ENCODE data around the gene SMIM24.

Gene SMIM24

DNA sequence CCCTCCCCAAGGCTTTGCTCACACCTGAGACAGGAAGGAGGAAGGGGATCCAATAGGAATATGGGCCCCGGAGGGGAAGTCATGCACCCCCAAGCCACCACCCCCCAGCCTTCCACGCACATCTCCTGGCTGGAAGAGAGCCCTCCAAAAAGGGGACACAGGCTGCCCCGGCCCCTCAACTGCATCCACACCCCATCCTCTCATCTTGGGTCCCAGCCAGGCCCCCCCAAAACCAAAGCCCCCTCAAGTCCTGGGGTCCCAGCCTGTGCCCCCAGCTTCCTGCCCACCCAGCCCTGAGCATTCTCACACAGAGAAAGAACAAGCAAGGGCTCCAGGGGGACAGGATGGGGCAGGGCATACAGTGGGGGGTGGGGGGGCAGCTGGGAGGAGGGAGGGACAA lies 12.1 kb downstream of the SMIM24 start:
- no peak for TF ChIP-seq EZH2 (IDR thresholded peaks at IDR 0.05; ENCODE audit: borderline replicate concordance, low read depth, low read length, severe bottlenecking)
- TF ChIP-seq, protein P1, sequence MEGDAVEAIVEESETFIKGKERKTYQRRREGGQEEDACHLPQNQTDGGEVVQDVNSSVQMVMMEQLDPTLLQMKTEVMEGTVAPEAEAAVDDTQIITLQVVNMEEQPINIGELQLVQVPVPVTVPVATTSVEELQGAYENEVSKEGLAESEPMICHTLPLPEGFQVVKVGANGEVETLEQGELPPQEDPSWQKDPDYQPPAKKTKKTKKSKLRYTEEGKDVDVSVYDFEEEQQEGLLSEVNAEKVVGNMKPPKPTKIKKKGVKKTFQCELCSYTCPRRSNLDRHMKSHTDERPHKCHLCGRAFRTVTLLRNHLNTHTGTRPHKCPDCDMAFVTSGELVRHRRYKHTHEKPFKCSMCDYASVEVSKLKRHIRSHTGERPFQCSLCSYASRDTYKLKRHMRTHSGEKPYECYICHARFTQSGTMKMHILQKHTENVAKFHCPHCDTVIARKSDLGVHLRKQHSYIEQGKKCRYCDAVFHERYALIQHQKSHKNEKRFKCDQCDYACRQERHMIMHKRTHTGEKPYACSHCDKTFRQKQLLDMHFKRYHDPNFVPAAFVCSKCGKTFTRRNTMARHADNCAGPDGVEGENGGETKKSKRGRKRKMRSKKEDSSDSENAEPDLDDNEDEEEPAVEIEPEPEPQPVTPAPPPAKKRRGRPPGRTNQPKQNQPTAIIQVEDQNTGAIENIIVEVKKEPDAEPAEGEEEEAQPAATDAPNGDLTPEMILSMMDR (IDR thresholded peaks at IDR 0.05; ENCODE audit: borderline replicate concordance, extremely low read depth, low read length, poor library complexity, severe bottlenecking), result no peak
- ATAC-seq (ENCODE audit: insufficient read depth, low read depth), result no peak
- H3K4me1 ChIP-seq (ENCODE audit: insufficient read depth, low read length), result no peaks in the 10 kb centered on the region
- no peak overlapping the region for H3K27ac ChIP-seq (ENCODE audit: low read length)
- no peak overlapping the region for H2AFZ ChIP-seq (ENCODE audit: low read depth, low read length)
- H3K9me3 ChIP-seq (ENCODE audit: insufficient read depth, low read length, severe bottlenecking), result peaks cover 4% of the 10 kb centered on the region
- peaks cover under 1% of the 10 kb centered on the region for H3K36me3 ChIP-seq (ENCODE audit: insufficient read depth, low read length)
- H3K4me3 ChIP-seq (ENCODE audit: low read depth in 1 of 2, low read length in 2 of 2), result no peak overlapping the region
- no peak for DNase-seq
- no peaks in the 10 kb centered on the region for H3K27me3 ChIP-seq (ENCODE audit: insufficient read depth, low read length, poor library complexity)
- H3K79me2 ChIP-seq (ENCODE audit: insufficient read depth, low read length), result no peaks in the 10 kb centered on the region
- no peak overlapping the region for H3K4me2 ChIP-seq (ENCODE audit: insufficient read depth, low read length)
- H3K9ac ChIP-seq (ENCODE audit: low read depth, low read length), result no peak overlapping the region
- H4K20me1 ChIP-seq (ENCODE audit: insufficient read depth, low read length), result 0 out of 2 replicates have a peak, but pooled peaks cover 5% of the 10 kb centered on the region

DNA sequence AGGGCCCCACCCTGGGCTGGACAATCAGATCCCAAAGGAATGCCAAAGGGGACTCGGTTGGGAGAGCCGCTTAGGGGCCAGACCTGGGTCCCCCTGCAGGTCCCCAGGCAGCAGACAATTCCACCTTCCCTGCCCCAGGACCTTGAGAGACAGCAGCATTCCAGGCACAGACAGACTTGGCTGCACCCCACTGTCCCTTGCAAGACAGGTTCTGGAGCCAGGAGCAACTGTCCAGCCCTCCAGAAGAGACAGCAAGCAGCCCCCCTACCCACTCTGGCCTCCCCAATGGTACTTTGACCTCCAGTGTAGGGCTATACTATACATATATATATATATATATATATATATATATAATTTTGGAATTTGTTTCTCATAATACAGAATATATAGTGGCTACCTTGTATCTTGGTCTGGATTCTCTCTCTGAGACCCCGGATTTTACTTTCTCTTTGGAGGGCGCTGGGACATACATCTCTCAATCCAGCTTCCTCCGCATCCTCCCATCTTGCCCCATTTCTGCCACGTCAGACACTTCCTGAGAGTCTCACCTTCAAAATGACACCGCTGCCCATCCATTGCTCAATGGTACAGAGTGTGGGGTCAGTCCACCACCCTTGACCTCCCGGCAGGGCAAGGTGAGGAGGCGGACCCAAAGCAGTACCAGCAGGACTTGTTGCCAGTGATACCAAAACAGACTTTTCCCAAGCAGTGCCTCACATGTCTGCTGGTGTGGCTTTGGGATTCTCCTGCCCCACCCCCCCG lies 12.7 kb downstream of the SMIM24 start:
- H3K27ac ChIP-seq (ENCODE audit: low read length), result no peak overlapping the region
- no peaks in the 10 kb centered on the region for H3K79me2 ChIP-seq (ENCODE audit: insufficient read depth, low read length)
- H3K4me1 ChIP-seq (ENCODE audit: insufficient read depth, low read length), result no peaks in the 10 kb centered on the region
- TF ChIP-seq EZH2 (IDR thresholded peaks at IDR 0.05; ENCODE audit: borderline replicate concordance, low read depth, low read length, severe bottlenecking), result no peak
- TF ChIP-seq, protein P1 (IDR thresholded peaks at IDR 0.05; ENCODE audit: borderline replicate concordance, extremely low read depth, low read length, poor library complexity, severe bottlenecking), result no peak
- H4K20me1 ChIP-seq (ENCODE audit: insufficient read depth, low read length), result 0 out of 2 replicates have a peak, but pooled peaks cover 5% of the 10 kb centered on the region
- no peak overlapping the region for H3K4me3 ChIP-seq (ENCODE audit: low read depth in 1 of 2, low read length in 2 of 2)
- DNase-seq, result no peak
- peaks cover 4% of the 10 kb centered on the region for H3K9me3 ChIP-seq (ENCODE audit: insufficient read depth, low read length, severe bottlenecking)
- no peak overlapping the region for H2AFZ ChIP-seq (ENCODE audit: low read depth, low read length)
- H3K9ac ChIP-seq (ENCODE audit: low read depth, low read length), result no peak overlapping the region
- no peak for ATAC-seq (ENCODE audit: insufficient read depth, low read depth)
- no peak overlapping the region for H3K4me2 ChIP-seq (ENCODE audit: insufficient read depth, low read length)
- no peaks in the 10 kb centered on the region for H3K27me3 ChIP-seq (ENCODE audit: insufficient read depth, low read length, poor library complexity)
- H3K36me3 ChIP-seq (ENCODE audit: insufficient read depth, low read length), result peaks cover 5% of the 10 kb centered on the region

DNA sequence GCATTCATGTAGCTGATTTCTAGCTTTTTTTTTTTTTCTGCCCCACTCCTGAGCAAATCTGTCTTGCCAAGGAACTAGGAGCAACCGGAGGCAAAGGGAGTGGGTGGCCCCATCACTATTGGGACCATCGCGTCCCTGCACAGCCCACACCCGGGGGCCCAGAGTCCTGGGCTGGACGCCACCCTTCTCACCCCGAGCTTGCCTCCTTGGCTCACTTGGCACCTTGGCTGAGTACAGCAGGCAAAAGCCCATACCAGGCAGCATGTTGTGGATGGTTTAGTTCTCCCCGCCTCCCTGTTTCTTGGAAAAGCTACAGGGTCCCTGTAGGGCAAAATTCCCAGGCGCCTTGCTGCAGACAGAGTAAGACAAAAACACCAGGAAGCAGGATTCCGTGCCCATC lies 13.7 kb downstream of the SMIM24 start:
- TF ChIP-seq, protein P1 (IDR thresholded peaks at IDR 0.05; ENCODE audit: borderline replicate concordance, extremely low read depth, low read length, poor library complexity, severe bottlenecking), result no peak
- no peak for TF ChIP-seq EZH2 (IDR thresholded peaks at IDR 0.05; ENCODE audit: borderline replicate concordance, low read depth, low read length, severe bottlenecking)
- Histone ChIP-seq H3K27me3 (ENCODE audit: insufficient read depth, low read length, poor library complexity) (no peaks in the 10 kb centered on the region), H3K4me3 (ENCODE audit: low read depth in 1 of 2, low read length in 2 of 2) (no peak overlapping the region), H3K36me3 (ENCODE audit: insufficient read depth, low read length) (peaks cover 8% of the 10 kb centered on the region), H3K79me2 (ENCODE audit: insufficient read depth, low read length) (no peaks in the 10 kb centered on the region), H3K9ac (ENCODE audit: low read depth, low read length) (no peak overlapping the region), H3K4me2 (ENCODE audit: insufficient read depth, low read length) (no peak overlapping the region), H2AFZ (ENCODE audit: low read depth, low read length) (no peak overlapping the region), H3K9me3 (ENCODE audit: insufficient read depth, low read length, severe bottlenecking) (peaks cover 4% of the 10 kb centered on the region), H3K4me1 (ENCODE audit: insufficient read depth, low read length) (no peaks in the 10 kb centered on the region), H4K20me1 (ENCODE audit: insufficient read depth, low read length) (0 out of 2 replicates have a peak, but pooled peaks cover 5% of the 10 kb centered on the region), H3K27ac (ENCODE audit: low read length) (no peak overlapping the region)
- DNase-seq, result no peak
- no peak for ATAC-seq (ENCODE audit: insufficient read depth, low read depth)
